ENCODE measurements around the gene MMP28.

- TF ChIP-seq POLR2A (IDR thresholded peaks at IDR 0.05; ENCODE audit: low read depth, low read length) (no peak), POLR2AphosphoS5 (IDR thresholded peaks at IDR 0.05; ENCODE audit: low read depth, low read length) (no peak), TAF1 (IDR thresholded peaks at IDR 0.05; ENCODE audit: borderline replicate concordance, low read depth, low read length) (no peak)
Measured at GRCh38 chr17:35784895-35785294, 10.5 kb downstream of the MMP28 start.

Data from GM12892 (cell line).